Left lobe of liver (tissue), 2 donors: ENCODE measurements around the gene DGKB. TPM values are rescaled to one million over a fixed set of nuclear protein-coding genes. Genes with fewer than 3 reads are reported as not detected.

Experiments
- ATAC-seq: fragments of 200-7000 bp; cut with Tn5 transposase; one replicate; pipeline ENCODE4 v1.9.1; 2020; ENCODE audit warnings: mild to moderate bottlenecking, moderate library complexity
- DNase-seq: peaks from one replicate; pipeline ENCODE4 v3.0.0-alpha.2; 2020; ENCODE audit warnings: low spot score
- total RNA-seq: library from RNA; stranded (reverse); gene quantifications from one replicate; pipeline ENCODE4 v1.2.1, GENCODE V29; 2021
- donor health status: DM: no; HTN: no; CAD: no; lungs with moderate emphysema.
- donor health status: DM: no; HTN: yes; CAD: no.

The DGKB gene
- total RNA-seq, 1 donor from 2014 or later = 0.33 TPM

DNA sequence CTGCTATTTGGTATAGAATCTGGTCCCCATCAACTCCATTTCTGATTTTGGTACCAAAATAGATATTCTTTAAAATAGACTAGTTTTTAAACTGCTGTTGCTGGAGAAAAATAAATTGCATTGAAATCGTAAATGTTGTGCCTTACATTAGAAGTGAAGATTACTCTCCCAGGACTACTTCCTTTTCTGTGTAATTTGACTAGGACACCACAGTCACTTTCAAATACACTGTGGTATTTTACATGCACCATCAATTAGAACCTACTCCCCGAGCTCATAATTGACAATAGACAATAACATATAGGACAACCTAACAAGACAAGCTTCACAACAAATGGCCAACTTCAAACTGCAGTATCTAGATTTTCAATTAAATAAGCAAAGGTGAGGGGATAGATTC, 211.5 kb downstream of the DGKB start:
- no peak for DNase-seq
- ATAC-seq = no peak

DNA sequence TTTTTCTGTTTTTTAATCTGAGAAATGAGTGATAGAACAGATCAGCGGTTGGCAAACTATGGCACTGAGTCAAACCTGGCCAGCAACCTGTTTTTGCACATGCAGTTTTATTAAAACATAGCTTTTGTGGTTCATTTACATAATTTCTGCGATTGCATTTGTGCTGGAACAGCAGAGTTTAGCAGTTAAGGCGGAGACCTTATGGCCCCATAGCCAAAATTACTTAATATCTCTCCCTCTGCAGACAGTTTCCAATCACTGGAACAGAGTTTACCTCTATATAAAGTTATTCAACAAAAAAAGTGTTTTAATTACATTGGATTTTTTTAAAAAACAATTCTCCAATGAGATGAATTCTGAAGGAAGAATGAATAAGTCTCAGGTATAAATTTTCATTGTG, 212.1 kb downstream of the DGKB start:
- DNase-seq = no peak
- ATAC-seq = peak; percentile 63

DNA sequence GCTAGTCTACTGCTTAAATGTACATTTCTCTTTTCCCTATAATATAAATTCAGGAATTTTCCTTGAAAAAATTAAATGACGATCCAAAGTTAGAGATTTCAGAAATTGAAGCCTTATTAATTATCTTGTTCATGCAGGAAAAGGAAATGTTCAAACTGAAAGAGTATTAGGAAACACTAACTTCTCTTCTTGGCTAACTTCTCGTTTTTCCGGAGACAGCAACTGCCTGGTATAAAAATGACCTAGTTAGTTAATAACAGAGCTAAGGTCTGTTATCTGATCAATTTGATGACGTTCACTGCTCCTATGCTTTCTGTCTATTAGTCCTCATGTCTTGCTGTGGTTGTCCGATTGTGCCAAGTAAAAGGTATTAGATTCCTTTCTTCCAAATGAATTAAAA, 212.5 kb downstream of the DGKB start:
- ATAC-seq (peak; percentile 79), DNase-seq (no peak)

- ATAC-seq (no peak), DNase-seq (no peak)
Measured at GRCh38 chr7:14688208-14688607, 214.3 kb downstream of the DGKB start.

DNA sequence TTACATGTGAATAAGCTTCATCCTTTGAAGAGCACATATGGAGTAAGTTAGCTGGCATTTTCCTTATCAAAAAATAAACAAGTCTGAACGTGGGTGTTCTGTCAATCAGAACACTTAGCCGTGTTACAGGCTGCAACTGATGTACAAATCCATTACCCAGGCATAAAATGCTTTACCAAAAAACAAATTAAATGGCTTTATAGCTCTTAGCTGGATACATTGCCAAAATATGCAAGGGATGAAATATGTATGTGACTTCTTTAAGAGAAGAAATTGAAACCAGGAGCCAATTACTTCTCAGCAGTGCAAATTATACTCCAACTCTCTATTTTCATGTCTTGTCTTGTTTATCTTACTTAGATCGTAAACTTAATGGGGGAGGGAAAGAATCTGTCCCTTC, 214.8 kb downstream of the DGKB start:
- peak; percentile 61 for ATAC-seq

DNA sequence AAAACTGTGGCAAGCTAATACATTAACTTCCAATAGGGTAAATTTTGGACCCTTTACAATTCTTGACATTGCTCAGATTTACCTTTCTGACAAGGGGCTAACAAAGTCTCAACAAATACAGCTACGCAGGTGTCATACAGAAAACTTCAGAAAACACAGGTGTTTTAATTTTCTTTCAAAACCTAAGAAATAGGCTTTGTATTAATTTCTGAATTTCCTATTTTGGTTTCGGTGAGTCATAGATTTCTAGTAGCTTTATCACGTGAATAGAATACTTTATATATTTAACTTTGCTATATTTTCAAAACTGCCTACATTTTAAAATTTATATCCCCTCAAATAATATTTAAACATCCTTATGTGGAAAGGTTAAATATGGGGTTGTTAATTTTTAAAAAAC, 215.3 kb downstream of the DGKB start:
- DNase-seq = no peak
- ATAC-seq = no peak

More for the DNA sequence above, 214.8 kb downstream of the DGKB start:
- DNase-seq = no peak

- DNase-seq (no peak), ATAC-seq (no peak)
Measured at GRCh38 chr7:14685167-14685566, 217.4 kb downstream of the DGKB start.

- DNase-seq = no peak
- no peak for ATAC-seq
Measured at GRCh38 chr7:14682910-14683465, 219.6 kb downstream of the DGKB start.

- ATAC-seq (no peak), DNase-seq (no peak)
Measured at GRCh38 chr7:14676896-14677295, 225.7 kb downstream of the DGKB start.

DNA sequence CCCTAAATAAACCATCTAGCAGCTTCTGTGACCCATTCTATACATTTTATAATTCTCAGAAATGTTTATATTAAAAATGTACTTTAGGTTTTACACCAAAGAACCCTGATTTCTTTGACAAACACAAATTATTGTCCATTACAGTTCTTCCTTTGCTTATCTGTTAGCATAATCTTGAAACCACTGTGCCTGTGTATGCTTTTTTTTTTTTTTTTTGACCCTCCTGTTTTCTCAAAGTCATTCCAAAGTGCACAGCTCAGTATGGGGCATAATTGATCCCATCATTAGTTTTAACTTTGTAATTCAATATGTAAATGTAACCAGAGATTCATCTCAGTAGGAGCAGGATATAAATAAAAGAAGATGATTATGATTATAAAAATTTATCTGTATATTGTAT, 229.3 kb downstream of the DGKB start:
- DNase-seq (no peak), ATAC-seq (no peak)

- DNase-seq (no peak), ATAC-seq (no peak)
Measured at GRCh38 chr7:14666913-14667312, 235.6 kb downstream of the DGKB start.

DNA sequence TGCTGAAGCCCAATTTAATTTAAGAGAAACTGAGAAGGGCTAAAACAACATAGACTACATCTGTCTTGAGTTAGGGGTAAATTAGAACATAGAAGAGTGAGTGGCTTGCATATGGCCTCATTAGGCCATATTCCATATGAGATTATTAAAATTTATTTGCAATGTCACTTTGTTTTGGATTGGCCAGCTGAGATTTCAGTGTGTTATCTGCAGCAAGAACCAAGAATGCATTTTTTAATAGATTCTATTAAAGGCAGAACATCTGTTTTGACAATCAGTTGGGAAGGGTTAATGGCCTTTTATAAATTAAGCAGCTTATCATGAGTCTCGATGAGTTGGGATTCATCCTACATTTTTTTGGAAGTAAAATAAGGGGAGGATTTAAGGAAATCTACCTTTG, 236.2 kb downstream of the DGKB start:
- no peak for DNase-seq
- ATAC-seq = no peak

GRCh38 chr7:14639801-14640200, 262.8 kb downstream of the DGKB start:
- DNase-seq (no peak), ATAC-seq (no peak)

- DNase-seq (no peak), ATAC-seq (peak; percentile 75)
Measured at GRCh38 chr7:14639329-14639728, 263.2 kb downstream of the DGKB start.

- DNase-seq (no peak), ATAC-seq (peak; percentile 46)
Measured at GRCh38 chr7:14637968-14638367, 264.6 kb downstream of the DGKB start.

- DNase-seq = no peak
- peak; percentile 76 for ATAC-seq
Measured at GRCh38 chr7:14635955-14636354, 266.6 kb downstream of the DGKB start.

DNA sequence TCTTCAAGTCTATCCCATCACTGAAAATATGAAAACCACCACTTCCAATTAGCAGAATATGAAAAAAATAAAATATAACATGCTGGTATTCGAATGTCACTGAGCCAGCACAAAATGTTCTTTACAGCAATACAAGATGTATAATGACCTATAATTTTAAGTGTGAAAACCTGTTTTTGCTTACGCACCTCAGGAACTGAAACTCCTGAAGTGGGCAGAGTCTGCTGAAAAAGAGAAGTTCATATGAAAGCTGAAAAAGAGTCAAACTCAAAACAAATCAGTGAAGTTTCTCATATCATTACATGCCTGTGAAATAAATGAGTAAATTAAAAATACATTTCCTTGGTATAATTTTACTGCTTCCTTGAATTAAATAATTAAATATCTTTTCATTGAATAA, 272.5 kb downstream of the DGKB start:
- ATAC-seq = no peak

GRCh38 chr7:14628516-14628915, 274.0 kb downstream of the DGKB start:
- ATAC-seq = no peak
- DNase-seq = no peak

More for the DNA sequence above, 272.5 kb downstream of the DGKB start:
- DNase-seq = no peak

GRCh38 chr7:14626076-14626475, 276.5 kb downstream of the DGKB start:
- DNase-seq (no peak), ATAC-seq (no peak)

- ATAC-seq (no peak), DNase-seq (no peak)
Measured at GRCh38 chr7:14622559-14622958, 280.0 kb downstream of the DGKB start.

GRCh38 chr7:14606101-14606500, 296.4 kb downstream of the DGKB start:
- DNase-seq (no peak), ATAC-seq (no peak)

DNA sequence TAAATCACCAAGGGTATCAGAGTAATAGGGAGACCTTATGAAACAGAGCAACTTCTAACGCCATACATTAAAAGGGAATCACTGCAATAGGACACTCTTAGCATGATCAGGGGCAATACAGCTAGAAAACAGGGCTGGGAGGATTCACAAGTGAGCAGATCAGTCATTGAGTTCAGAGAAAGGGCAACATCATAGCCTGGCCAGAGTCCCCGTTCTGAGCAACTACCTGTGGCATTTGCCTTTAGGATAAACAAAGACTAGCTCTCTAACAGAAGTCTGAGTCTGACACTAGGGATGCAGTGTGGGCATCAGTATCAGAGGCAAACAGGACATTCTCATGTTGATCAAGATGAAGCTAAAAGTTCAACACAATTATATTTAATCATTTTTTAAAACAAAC, 297.9 kb downstream of the DGKB start:
- ATAC-seq (peak; percentile 43), DNase-seq (no peak)

GRCh38 chr7:14602851-14603250, 299.7 kb downstream of the DGKB start:
- no peak for ATAC-seq

More at GRCh38 chr7:14602851-14603250, 299.7 kb downstream of the DGKB start:
- no peak for DNase-seq
